HEK293 (cell line): Measurements from ENCODE around the gene WWOX.

Source experiments
- EGR2 ChIP-seq: fragments of 450-650 bp; formaldehyde crosslinking; IDR thresholded peaks from 2 replicates; pipeline ENCODE4 v1.5.1; 2016; ENCODE audit warnings: low read depth, missing biosample characterization, missing genetic modification characterization
- GLIS2 ChIP-seq: fragments of 450-650 bp; formaldehyde crosslinking; IDR thresholded peaks from 2 replicates; pipeline ENCODE4 v1.5.1; 2016; ENCODE audit warnings: missing biosample characterization, missing genetic modification characterization
- KLF9 ChIP-seq: fragments of 450-650 bp; formaldehyde crosslinking; IDR thresholded peaks from 2 replicates; pipeline ENCODE4 v1.5.1; 2016; ENCODE audit warnings: missing biosample characterization, missing genetic modification characterization, low read depth
- MEIS1 ChIP-seq: sonication (generic); formaldehyde crosslinking; IDR thresholded peaks from 2 replicates; pipeline ENCODE4 v1.8.1; 2022; ENCODE audit warnings: missing genetic modification reagents, mild to moderate bottlenecking, borderline replicate concordance
- REST ChIP-seq: fragments of 450-650 bp; formaldehyde crosslinking; IDR thresholded peaks from 2 replicates; pipeline ENCODE4 v1.5.1; 2016; ENCODE audit warnings: missing biosample characterization, missing genetic modification characterization
- TRIM28 ChIP-seq: IDR thresholded peaks from 2 replicates; pipeline ENCODE4 v1.6.1; 2011; ENCODE audit warnings: low read length, control low read depth, borderline replicate concordance
- ZFHX2 ChIP-seq: fragments of 450-650 bp; formaldehyde crosslinking; conservative IDR thresholded peaks from 2 replicates; pipeline ENCODE4 v1.5.1; 2016; ENCODE audit warnings: missing biosample characterization, missing genetic modification characterization
- ZIC2 ChIP-seq: fragments of 450-650 bp; formaldehyde crosslinking; IDR thresholded peaks from 2 replicates; pipeline ENCODE4 v1.5.1; 2016; ENCODE audit warnings: missing biosample characterization, missing genetic modification characterization
- ZNF2 ChIP-seq: fragments of 450-650 bp; formaldehyde crosslinking; IDR thresholded peaks from 2 replicates; pipeline ENCODE4 v1.5.1; 2016; ENCODE audit warnings: missing biosample characterization, missing genetic modification characterization
- ZNF221 ChIP-seq: fragments of 450-650 bp; formaldehyde crosslinking; IDR thresholded peaks from 2 replicates; pipeline ENCODE4 v1.5.1; 2017; ENCODE audit warnings: missing biosample characterization, missing genetic modification characterization, borderline replicate concordance
- ZNF23 ChIP-seq: fragments of 450-650 bp; formaldehyde crosslinking; IDR thresholded peaks from 2 replicates; pipeline ENCODE4 v1.5.1; 2016; ENCODE audit warnings: missing biosample characterization, missing genetic modification characterization, borderline replicate concordance
- ZNF274 ChIP-seq, 2 experiments: fragments of 200-500 bp in 1 of 2; fragments of 450-650 bp in 1 of 2; sonication (Bioruptor generic) in 1 of 2; formaldehyde crosslinking in 1 of 2; IDR thresholded peaks; 2 replicates each; pipeline versions ENCODE4 v1.5.1 to v1.6.1; 2014 to 2016; ENCODE audit warnings: borderline replicate concordance in 1 of 2, inconsistent platforms in 1 of 2, low read length in 1 of 2, missing biosample characterization in 1 of 2, missing genetic modification characterization in 1 of 2
- ZNF280D ChIP-seq: fragments of 450-650 bp; formaldehyde crosslinking; IDR thresholded peaks from 2 replicates; pipeline ENCODE4 v1.5.1; 2016; ENCODE audit warnings: missing biosample characterization, missing genetic modification characterization
- ZNF302 ChIP-seq: fragments of 450-650 bp; formaldehyde crosslinking; IDR thresholded peaks from 2 replicates; pipeline ENCODE4 v1.5.1; 2016; ENCODE audit warnings: missing biosample characterization, missing genetic modification characterization, low read depth
- ZNF311 ChIP-seq: fragments of 450-650 bp; formaldehyde crosslinking; IDR thresholded peaks from 2 replicates; pipeline ENCODE4 v1.5.1; 2017; ENCODE audit warnings: missing biosample characterization, missing genetic modification characterization, borderline replicate concordance
- ZNF362 ChIP-seq: fragments of 450-650 bp; formaldehyde crosslinking; IDR thresholded peaks from 2 replicates; pipeline ENCODE4 v1.5.1; 2016; ENCODE audit warnings: missing biosample characterization, missing genetic modification characterization
- ZNF404 ChIP-seq: fragments of 450-650 bp; formaldehyde crosslinking; IDR thresholded peaks from 2 replicates; pipeline ENCODE4 v1.5.1; 2017; ENCODE audit warnings: missing biosample characterization, missing genetic modification characterization
- ZNF433 ChIP-seq: fragments of 450-650 bp; formaldehyde crosslinking; IDR thresholded peaks from 2 replicates; pipeline ENCODE4 v1.5.1; 2016; ENCODE audit warnings: missing biosample characterization, missing genetic modification characterization, low read depth
- ZNF48 ChIP-seq: fragments of 450-650 bp; formaldehyde crosslinking; IDR thresholded peaks from 2 replicates; pipeline ENCODE4 v1.5.1; 2016; ENCODE audit warnings: missing biosample characterization, missing genetic modification characterization
- ZNF544 ChIP-seq: fragments of 450-650 bp; formaldehyde crosslinking; IDR thresholded peaks from 2 replicates; pipeline ENCODE4 v1.5.0; 2017; ENCODE audit warnings: missing biosample characterization, missing genetic modification characterization
- ZNF645 ChIP-seq: fragments of 450-650 bp; formaldehyde crosslinking; IDR thresholded peaks from 2 replicates; pipeline ENCODE4; 2016; ENCODE audit warnings: missing biosample characterization, missing genetic modification characterization
- ZNF707 ChIP-seq: fragments of 450-650 bp; formaldehyde crosslinking; IDR thresholded peaks from 2 replicates; pipeline ENCODE4 v1.5.1; 2016; ENCODE audit warnings: missing biosample characterization, missing genetic modification characterization
- ZNF843 ChIP-seq: fragments of 450-650 bp; formaldehyde crosslinking; IDR thresholded peaks from 2 replicates; pipeline ENCODE4 v1.5.1; 2016; ENCODE audit warnings: missing biosample characterization, missing genetic modification characterization
- TF ChIP-seq, protein P1 (sequence below): fragments of 450-650 bp; formaldehyde crosslinking; IDR thresholded peaks from 2 replicates; pipeline ENCODE4 v1.5.1; 2016; ENCODE audit warnings: missing biosample characterization, missing genetic modification characterization, low read depth
- TF ChIP-seq, protein P2 (sequence below): fragments of 450-650 bp; formaldehyde crosslinking; IDR thresholded peaks from 2 replicates; pipeline ENCODE4 v1.5.1; 2017; ENCODE audit warnings: missing biosample characterization, missing genetic modification characterization

WWOX gene

DNA sequence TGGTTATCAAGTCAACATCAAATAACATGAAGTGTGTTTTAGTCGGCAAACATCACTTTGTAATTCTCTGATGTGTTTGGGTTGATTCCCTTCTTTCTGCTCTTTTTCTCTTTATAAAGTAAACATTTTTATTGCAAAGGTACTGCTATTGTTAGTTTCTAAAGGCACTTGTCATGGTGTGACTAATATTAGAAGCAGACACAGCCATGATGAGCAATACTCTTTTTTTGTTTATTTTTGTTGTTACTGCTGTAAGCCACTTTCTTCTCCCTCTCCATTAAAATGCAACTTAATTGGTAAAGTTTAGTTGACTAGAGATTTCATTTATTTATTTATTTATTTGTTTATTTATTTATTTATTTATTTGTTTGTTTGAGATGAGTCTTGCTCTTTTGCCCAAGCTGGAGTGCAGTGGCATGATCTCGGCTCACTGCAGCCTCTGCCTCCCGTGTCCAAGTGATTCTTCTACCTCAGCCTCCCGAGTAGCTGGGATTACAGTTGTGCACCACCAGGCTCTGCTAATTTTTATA, 424.7 kb downstream of the WWOX start (continued):
- TF ChIP-seq REST (peak; percentile 51; the same call in 1 of the 2 replicates), ZNF280D (tag by site-specific recombination) (no peak), ZNF311 (no peak), ZNF645 (tag by site-specific recombination) (no peak), EGR2 (tag by site-specific recombination) (no peak), ZNF707 (no peak), ZNF544 (tag by site-specific recombination) (no peak), ZNF302 (peak; percentile 52; the same call in 1 of the 2 replicates), ZNF23 (tag by site-specific recombination) (no peak), TRIM28 (no peak), ZNF843 (tag by site-specific recombination) (no peak), ZNF404 (peak; percentile 96), ZNF362 (tag by site-specific recombination) (no peak), ZNF2 (tag by site-specific recombination) (no peak), MEIS1 (CRISPR knock-in tag) (no peak), GLIS2 (tag by site-specific recombination) (no peak), ZNF48 (tag by site-specific recombination) (no peak), ZIC2 (tag by site-specific recombination) (no peak), ZNF274 (IDR thresholded peaks at IDR 0.05; ENCODE audit: low read length) (no peak), ZNF274 (tag by site-specific recombination; IDR thresholded peaks at IDR 0.05; ENCODE audit: borderline replicate concordance) (no peak), ZFHX2 (tag by site-specific recombination) (no peak), ZNF433 (tag by site-specific recombination) (0 out of 2 replicates have a peak, but pooled peaks have one; percentile 14), ZNF221 (no peak; the same call in 1 of the 2 replicates), KLF9 (no peak)
- TF ChIP-seq, protein P1, sequence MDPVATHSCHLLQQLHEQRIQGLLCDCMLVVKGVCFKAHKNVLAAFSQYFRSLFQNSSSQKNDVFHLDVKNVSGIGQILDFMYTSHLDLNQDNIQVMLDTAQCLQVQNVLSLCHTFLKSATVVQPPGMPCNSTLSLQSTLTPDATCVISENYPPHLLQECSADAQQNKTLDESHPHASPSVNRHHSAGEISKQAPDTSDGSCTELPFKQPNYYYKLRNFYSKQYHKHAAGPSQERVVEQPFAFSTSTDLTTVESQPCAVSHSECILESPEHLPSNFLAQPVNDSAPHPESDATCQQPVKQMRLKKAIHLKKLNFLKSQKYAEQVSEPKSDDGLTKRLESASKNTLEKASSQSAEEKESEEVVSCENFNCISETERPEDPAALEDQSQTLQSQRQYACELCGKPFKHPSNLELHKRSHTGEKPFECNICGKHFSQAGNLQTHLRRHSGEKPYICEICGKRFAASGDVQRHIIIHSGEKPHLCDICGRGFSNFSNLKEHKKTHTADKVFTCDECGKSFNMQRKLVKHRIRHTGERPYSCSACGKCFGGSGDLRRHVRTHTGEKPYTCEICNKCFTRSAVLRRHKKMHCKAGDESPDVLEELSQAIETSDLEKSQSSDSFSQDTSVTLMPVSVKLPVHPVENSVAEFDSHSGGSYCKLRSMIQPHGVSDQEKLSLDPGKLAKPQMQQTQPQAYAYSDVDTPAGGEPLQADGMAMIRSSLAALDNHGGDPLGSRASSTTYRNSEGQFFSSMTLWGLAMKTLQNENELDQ (tag by site-specific recombination) = no peak
- TF ChIP-seq, protein P2, sequence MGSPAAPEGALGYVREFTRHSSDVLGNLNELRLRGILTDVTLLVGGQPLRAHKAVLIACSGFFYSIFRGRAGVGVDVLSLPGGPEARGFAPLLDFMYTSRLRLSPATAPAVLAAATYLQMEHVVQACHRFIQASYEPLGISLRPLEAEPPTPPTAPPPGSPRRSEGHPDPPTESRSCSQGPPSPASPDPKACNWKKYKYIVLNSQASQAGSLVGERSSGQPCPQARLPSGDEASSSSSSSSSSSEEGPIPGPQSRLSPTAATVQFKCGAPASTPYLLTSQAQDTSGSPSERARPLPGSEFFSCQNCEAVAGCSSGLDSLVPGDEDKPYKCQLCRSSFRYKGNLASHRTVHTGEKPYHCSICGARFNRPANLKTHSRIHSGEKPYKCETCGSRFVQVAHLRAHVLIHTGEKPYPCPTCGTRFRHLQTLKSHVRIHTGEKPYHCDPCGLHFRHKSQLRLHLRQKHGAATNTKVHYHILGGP (tag by site-specific recombination) = no peak
